ENCODE data around the gene SMIM29. TPM values are rescaled to one million over a fixed set of nuclear protein-coding genes. Genes with fewer than 3 reads are reported as not detected.

SMIM29 gene
- total and polyA plus RNA-seq, 10 of the 15 experiments (the other 5 are each of a cell fraction or from before 2014, with no cell fraction given), result 7.1 to 30.0 (median 16.2) TPM

DNA sequence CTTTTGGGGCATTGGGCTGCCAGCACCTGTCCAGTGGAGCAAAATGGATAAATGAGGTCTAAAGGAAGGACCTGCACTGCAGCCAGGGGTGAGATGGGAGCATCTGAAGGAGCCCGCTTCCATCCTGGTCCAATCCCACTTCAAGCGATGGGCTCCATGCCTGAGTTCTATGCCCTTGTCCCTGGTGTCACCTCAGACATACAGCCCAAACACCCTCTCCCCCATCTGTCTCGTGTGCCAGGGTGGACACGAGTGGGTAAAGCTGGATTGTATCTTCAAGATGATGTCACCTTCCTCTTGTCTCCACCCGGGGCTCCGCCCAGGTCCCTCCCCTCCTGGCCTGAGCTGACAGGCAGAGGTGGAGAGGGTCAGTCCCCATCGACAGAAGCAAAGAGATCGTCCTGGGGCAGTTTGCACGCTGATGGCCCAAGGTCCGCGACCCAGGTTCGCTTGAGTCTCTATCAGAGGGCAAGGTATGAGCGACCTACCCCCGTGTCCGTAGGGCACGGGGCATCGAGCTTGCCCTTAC, 544 bp downstream of the SMIM29 start:
- FAIRE-seq (peak; percentile 62), DNase-seq (ENCODE audit: low read depth, low spot score) (no peak), ATAC-seq (peak; percentile 62)
- Histone ChIP-seq H3K4me1 (ENCODE audit: control insufficient read depth, insufficient read depth, low read length) (peaks cover 19% of the 10 kb centered on the region), H3K4me3 (peak overlapping the region; percentile 81), H4K20me1 (ENCODE audit: control insufficient read depth, insufficient read depth) (no peaks in the 10 kb centered on the region), H2AFZ (ENCODE audit: control insufficient read depth, low read depth, low read length) (peak overlapping the region; percentile 87), H3K9ac (ENCODE audit: control insufficient read depth, insufficient read depth, low read length) (peak overlapping the region; percentile 91), H3K36me3 (ENCODE audit: control insufficient read depth in 2 of 2, insufficient read depth in 2 of 2, low read length in 1 of 2) (peaks cover 6 to 8% of the 10 kb centered on the region in 2 experiments), H3K9me3 (replicated peaks; ENCODE audit: control insufficient read depth, insufficient read depth, low read length) (no peaks in the 10 kb centered on the region), H3K4me2 (ENCODE audit: control insufficient read depth, insufficient read depth) (peak overlapping the region; percentile 99), H3K27me3 (replicated peaks in 1 of 2; ENCODE audit: control insufficient read depth in 2 of 2, insufficient read depth in 2 of 2, low read length in 1 of 2) (no peaks in the 10 kb centered on the region), H3K27ac (ENCODE audit: control insufficient read depth, insufficient read depth) (peak overlapping the region; percentile 78), H3K79me2 (ENCODE audit: control insufficient read depth, insufficient read depth, low read length) (peaks cover 7% of the 10 kb centered on the region)
- in situ Hi-C loops (cut with MboI), result loop anchor here (25.0 kb wide), 1 partner anchor 364 kb away; no protein-coding TSS in a partner anchor
- POLR2A ChIA-PET, result interaction anchor here (0.7 to 4.4 kb wide), 5 partner anchors 21 to 167 kb away, joined by 3 to 41 read pairs (median 5); no protein-coding TSS in a partner anchor
- CTCF ChIA-PET, result interaction anchor here (0.7 to 6.7 kb wide), 15 partner anchors 12 to 891 kb away, joined by 3 to 180 read pairs (median 6); partner anchors contain the start of genes HMGA1 and NUDT3
- TF ChIP-seq ZNF24 (IDR thresholded peaks at IDR 0.05) (no peak), ATF7 (IDR thresholded peaks at IDR 0.05; ENCODE audit: low read depth) (peak; percentile 88), CBX3 (IDR thresholded peaks at IDR 0.05; ENCODE audit: borderline replicate concordance, low read depth) (no peak), TCF7 (IDR thresholded peaks at IDR 0.05; ENCODE audit: borderline replicate concordance) (no peak), NR2F1 (conservative IDR thresholded peaks at IDR 0.05) (peak; percentile 71; the same call in 1 of the 2 replicates), BACH1 (IDR thresholded peaks at IDR 0.05; ENCODE audit: borderline replicate concordance) (peak; percentile 21; the same call in 1 of the 2 replicates), RFX5 (IDR thresholded peaks at IDR 0.05; ENCODE audit: low read depth, low read length) (no peak), SUZ12 (IDR thresholded peaks at IDR 0.05; ENCODE audit: unreplicated experiment) (no peak)
- TF ChIP-seq, protein P1, sequence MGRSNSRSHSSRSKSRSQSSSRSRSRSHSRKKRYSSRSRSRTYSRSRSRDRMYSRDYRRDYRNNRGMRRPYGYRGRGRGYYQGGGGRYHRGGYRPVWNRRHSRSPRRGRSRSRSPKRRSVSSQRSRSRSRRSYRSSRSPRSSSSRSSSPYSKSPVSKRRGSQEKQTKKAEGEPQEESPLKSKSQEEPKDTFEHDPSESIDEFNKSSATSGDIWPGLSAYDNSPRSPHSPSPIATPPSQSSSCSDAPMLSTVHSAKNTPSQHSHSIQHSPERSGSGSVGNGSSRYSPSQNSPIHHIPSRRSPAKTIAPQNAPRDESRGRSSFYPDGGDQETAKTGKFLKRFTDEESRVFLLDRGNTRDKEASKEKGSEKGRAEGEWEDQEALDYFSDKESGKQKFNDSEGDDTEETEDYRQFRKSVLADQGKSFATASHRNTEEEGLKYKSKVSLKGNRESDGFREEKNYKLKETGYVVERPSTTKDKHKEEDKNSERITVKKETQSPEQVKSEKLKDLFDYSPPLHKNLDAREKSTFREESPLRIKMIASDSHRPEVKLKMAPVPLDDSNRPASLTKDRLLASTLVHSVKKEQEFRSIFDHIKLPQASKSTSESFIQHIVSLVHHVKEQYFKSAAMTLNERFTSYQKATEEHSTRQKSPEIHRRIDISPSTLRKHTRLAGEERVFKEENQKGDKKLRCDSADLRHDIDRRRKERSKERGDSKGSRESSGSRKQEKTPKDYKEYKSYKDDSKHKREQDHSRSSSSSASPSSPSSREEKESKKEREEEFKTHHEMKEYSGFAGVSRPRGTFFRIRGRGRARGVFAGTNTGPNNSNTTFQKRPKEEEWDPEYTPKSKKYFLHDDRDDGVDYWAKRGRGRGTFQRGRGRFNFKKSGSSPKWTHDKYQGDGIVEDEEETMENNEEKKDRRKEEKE (IDR thresholded peaks at IDR 0.05), result no peak
- TF ChIP-seq, protein P2, sequence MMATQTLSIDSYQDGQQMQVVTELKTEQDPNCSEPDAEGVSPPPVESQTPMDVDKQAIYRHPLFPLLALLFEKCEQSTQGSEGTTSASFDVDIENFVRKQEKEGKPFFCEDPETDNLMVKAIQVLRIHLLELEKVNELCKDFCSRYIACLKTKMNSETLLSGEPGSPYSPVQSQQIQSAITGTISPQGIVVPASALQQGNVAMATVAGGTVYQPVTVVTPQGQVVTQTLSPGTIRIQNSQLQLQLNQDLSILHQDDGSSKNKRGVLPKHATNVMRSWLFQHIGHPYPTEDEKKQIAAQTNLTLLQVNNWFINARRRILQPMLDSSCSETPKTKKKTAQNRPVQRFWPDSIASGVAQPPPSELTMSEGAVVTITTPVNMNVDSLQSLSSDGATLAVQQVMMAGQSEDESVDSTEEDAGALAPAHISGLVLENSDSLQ (IDR thresholded peaks at IDR 0.05), result 0 out of 2 replicates have a peak, but pooled peaks have one; percentile 13
- TF ChIP-seq, protein P3, sequence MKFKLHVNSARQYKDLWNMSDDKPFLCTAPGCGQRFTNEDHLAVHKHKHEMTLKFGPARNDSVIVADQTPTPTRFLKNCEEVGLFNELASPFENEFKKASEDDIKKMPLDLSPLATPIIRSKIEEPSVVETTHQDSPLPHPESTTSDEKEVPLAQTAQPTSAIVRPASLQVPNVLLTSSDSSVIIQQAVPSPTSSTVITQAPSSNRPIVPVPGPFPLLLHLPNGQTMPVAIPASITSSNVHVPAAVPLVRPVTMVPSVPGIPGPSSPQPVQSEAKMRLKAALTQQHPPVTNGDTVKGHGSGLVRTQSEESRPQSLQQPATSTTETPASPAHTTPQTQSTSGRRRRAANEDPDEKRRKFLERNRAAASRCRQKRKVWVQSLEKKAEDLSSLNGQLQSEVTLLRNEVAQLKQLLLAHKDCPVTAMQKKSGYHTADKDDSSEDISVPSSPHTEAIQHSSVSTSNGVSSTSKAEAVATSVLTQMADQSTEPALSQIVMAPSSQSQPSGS (IDR thresholded peaks at IDR 0.05; ENCODE audit: low read length), result peak; percentile 47; the same call in 1 of the 2 replicates
- 5% methylated on average over 17 of the region's 17 CpGs for WGBS (ENCODE audit: insufficient coverage, insufficient replicate concordance, low lambda C conversion rate, missing lambda C conversion rate)
- BruUV-seq (replicated peaks), result TSS peak; percentile 90
- SMC1A ChIA-PET (ENCODE audit: uncharacterized antibody, unreplicated experiment), result interaction anchor here (0.5 to 6.6 kb wide), 14 partner anchors 46 to 1943 kb away, joined by 3 to 152 read pairs (median 5); partner anchors contain the start of genes NUDT3 and RPS10
- intact Hi-C loops (cut with micrococcal nuclease; ENCODE audit: unreplicated experiment), result loop anchor here (2.0 to 5.0 kb wide), 2 partner anchors 145 to 359 kb away; partner anchors contain the start of gene NUDT3
- RAD21 ChIA-PET (ENCODE audit: unreplicated experiment), result interaction anchor here (0.7 to 5.1 kb wide), 14 partner anchors 11 to 892 kb away, joined by 3 to 148 read pairs (median 8); partner anchors contain the start of genes HMGA1, NUDT3 and RPS10
